K562 (cell line): Measurements from ENCODE around the gene NIM1K. TPM values are rescaled to one million over a fixed set of nuclear protein-coding genes. Genes with fewer than 3 reads are reported as not detected.

Experiments used
- CC2D1A ChIP-seq: fragments of 450-650 bp; IDR thresholded peaks from 2 replicates; pipeline ENCODE4 v1.6.1; 2017; ENCODE audit warnings: mild to moderate bottlenecking
- CHAMP1 ChIP-seq: fragments of 450-650 bp; IDR thresholded peaks from 2 replicates; pipeline ENCODE4 v1.6.1; 2016; ENCODE audit warnings: mild to moderate bottlenecking
- DMBX1 ChIP-seq: fragments of 250-450 bp; sonication (Bioruptor Pico); IDR thresholded peaks from 2 replicates; pipeline ENCODE4 v1.8.0; 2022; ENCODE audit warnings: inconsistent platforms, mild to moderate bottlenecking, moderate library complexity, borderline replicate concordance
- FIP1L1 ChIP-seq: fragments of 200-400 bp; formaldehyde crosslinking; IDR thresholded peaks from 2 replicates; pipeline ENCODE4 v1.6.1; 2018; ENCODE audit warnings: mild to moderate bottlenecking, low read depth, low read length; ENCODE audit not compliant: poor library complexity, severe bottlenecking
- MGA ChIP-seq: fragments of 450-650 bp; IDR thresholded peaks from 2 replicates; pipeline ENCODE4 v1.6.1; 2016; ENCODE audit warnings: mild to moderate bottlenecking, moderate library complexity
- RBFOX2 ChIP-seq: fragments of 200-400 bp; formaldehyde crosslinking; IDR thresholded peaks from 2 replicates; pipeline ENCODE4 v1.6.1; 2017; ENCODE audit warnings: low read depth, mild to moderate bottlenecking, low read length, moderate library complexity
- RBM34 ChIP-seq: fragments of 200-400 bp; formaldehyde crosslinking; IDR thresholded peaks from 2 replicates; pipeline ENCODE4 v1.6.1; 2018; ENCODE audit warnings: low read length, borderline replicate concordance; ENCODE audit not compliant: insufficient read depth
- SMARCA5 ChIP-seq: fragments of 450-650 bp; IDR thresholded peaks from 2 replicates; pipeline ENCODE4 v1.6.1; 2016
- THAP12 ChIP-seq: fragments of 250-450 bp; sonication (Bioruptor Pico); IDR thresholded peaks from 2 replicates; pipeline ENCODE4 v1.9.0; 2021; ENCODE audit warnings: mild to moderate bottlenecking, inconsistent platforms
- TRIM28 ChIP-seq: fragments of 450-650 bp; IDR thresholded peaks from 2 replicates; pipeline ENCODE4 v1.6.1; 2017
- XRCC3 ChIP-seq: fragments of 450-650 bp; IDR thresholded peaks from 2 replicates; pipeline ENCODE4 v1.6.1; 2017; ENCODE audit warnings: mild to moderate bottlenecking, moderate library complexity
- ZNF197 ChIP-seq: fragments of 200-800 bp; sonication (Bioruptor generic); IDR thresholded peaks from 2 replicates; pipeline ENCODE4 v1.6.1; 2016; ENCODE audit warnings: low read depth, missing genetic modification characterization, missing compliant biosample characterization
- polyA plus RNA-seq, 8 experiments: library from polyadenylated mRNA; depleted of rRNA in 4 of 8; stranded (reverse) in 5 of 8; unstranded in 3 of 8; fragments of >200 nt; fragmentation: Nextera tagmentation in 2 of 8; fragmentation: Illumina TruSeq in 1 of 8; extraction: Ambion mirVana in 2 of 8; extraction: Trizol in 1 of 8; gene quantifications; 2 replicates each; pipeline versions ENCODE4 v1.2.1 to v1.2.3, GENCODE V29; 2011 to 2014; ENCODE audit warnings: inconsistent platforms in 1 of 8, missing spikeins in 1 of 8
- total RNA-seq, 7 experiments: library from RNA; depleted of rRNA in 6 of 7; stranded (reverse); fragments of >200 nt in 6 of 7; fragmentation: Illumina TruSeq in 2 of 7; extraction: Trizol in 2 of 7; gene quantifications; 2 replicates each; pipeline versions ENCODE4 v1.2.1 to v1.2.3, GENCODE V29; 2011 to 2021; ENCODE audit warnings: low replicate concordance in 1 of 7

The NIM1K gene
- total and polyA plus RNA-seq, 9 of the 15 experiments (the other 6 are each of a cell fraction or from before 2014, with no cell fraction given) = 0.03 to 0.34 (median 0.08) TPM; not detected in 3

- TF ChIP-seq FIP1L1 (no peak), RBM34 (no peak), ZNF197 (CRISPR knock-in tag) (no peak), MGA (no peak), XRCC3 (no peak), THAP12 (no peak), CC2D1A (no peak), TRIM28 (peak; percentile 56), DMBX1 (CRISPR knock-in tag) (0 out of 2 replicates have a peak, but pooled peaks have one; percentile 24), RBFOX2 (no peak), CHAMP1 (0 out of 2 replicates have a peak, but pooled peaks have one; percentile 6), SMARCA5 (no peak)
Observed at GRCh38 chr5:43313854-43314457, 121.9 kb downstream of the NIM1K start (continued).
